Measurements from ENCODE around the gene ADD3.

DNA sequence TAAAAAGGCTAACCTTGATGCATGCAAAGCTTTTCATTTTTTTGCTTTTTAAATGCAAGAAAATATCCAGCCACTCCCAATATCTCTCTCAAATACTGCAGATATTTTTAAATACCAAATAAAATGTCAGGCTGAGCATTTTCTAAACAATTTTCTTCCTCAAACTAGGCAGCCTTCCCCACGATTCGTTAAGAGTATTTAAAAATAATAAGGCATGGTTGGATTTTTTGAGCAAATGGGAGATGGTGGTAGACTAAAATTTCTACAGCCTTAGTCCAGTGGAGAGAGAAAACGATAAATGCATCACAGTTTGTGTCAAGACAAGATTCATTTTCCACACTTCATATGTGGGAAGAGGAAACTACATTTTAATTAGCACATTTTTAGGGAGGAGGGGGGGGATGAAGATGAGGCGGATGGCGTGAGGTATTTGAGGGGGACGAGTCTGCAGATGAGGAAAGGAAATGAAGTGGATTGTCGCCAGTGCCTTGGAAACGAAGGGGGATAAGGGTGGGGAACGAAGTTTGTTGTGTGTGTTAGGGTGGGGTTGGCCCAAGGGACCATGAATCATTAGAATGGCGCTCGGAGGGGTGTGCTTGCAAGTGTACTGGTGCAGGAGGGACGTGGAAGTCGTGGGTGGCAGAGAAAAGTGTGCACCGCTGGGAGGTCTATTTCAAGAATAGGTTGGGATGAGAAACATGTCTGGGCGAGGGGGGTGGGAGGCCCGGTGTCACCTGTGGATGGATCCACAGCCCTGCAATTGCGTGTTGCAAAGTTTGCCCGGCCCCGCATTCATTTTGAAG, 1.2 kb upstream of the ADD3 start:
- TF ChIP-seq, protein P1, sequence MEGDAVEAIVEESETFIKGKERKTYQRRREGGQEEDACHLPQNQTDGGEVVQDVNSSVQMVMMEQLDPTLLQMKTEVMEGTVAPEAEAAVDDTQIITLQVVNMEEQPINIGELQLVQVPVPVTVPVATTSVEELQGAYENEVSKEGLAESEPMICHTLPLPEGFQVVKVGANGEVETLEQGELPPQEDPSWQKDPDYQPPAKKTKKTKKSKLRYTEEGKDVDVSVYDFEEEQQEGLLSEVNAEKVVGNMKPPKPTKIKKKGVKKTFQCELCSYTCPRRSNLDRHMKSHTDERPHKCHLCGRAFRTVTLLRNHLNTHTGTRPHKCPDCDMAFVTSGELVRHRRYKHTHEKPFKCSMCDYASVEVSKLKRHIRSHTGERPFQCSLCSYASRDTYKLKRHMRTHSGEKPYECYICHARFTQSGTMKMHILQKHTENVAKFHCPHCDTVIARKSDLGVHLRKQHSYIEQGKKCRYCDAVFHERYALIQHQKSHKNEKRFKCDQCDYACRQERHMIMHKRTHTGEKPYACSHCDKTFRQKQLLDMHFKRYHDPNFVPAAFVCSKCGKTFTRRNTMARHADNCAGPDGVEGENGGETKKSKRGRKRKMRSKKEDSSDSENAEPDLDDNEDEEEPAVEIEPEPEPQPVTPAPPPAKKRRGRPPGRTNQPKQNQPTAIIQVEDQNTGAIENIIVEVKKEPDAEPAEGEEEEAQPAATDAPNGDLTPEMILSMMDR (IDR thresholded peaks at IDR 0.05; ENCODE audit: poor library complexity): no peak
- TF ChIP-seq EZH2phosphoT487 (IDR thresholded peaks at IDR 0.05; ENCODE audit: low read depth, severe bottlenecking, unreplicated experiment) (no peak), EZH2 (IDR thresholded peaks at IDR 0.05; ENCODE audit: borderline replicate concordance) (no peak)

Data from hepatocyte (in vitro differentiated cells).